Omental fat pad (tissue), 4 donors: Measurements from ENCODE around the gene SLC9A4. TPM values are rescaled to one million over a fixed set of nuclear protein-coding genes. Genes with fewer than 3 reads are reported as not detected.

Experiments
- ATAC-seq: fragments of 150-250 bp; one replicate; pipeline ENCODE4 v1.9.1; 2016; ENCODE audit warnings: mild to moderate bottlenecking, moderate library complexity; ENCODE audit not compliant: low FRiP score
- DNase-seq: peaks from one replicate; pipeline ENCODE4 v3.0.0-alpha.2; 2019; ENCODE audit warnings: low spot score
- total RNA-seq, 4 donors: library from RNA; depleted of rRNA; stranded (reverse); fragments of >200 nt; gene quantifications; one replicate each; pipeline ENCODE4 v1.1.0, GENCODE V29; 2016
- TF ChIP-seq, protein P1 (sequence below), 3 donors: fragments of 450-650 bp; IDR thresholded peaks; one replicate each; pipeline ENCODE4 v1.5.1; 2016 to 2017; ENCODE audit warnings: antibody characterized with exemption in 3 of 3, mild to moderate bottlenecking in 3 of 3, moderate library complexity in 2 of 3

SLC9A4 gene
- total RNA-seq, 4 donors from 2014 or later, result not detected

GRCh38 chr2:102484310-102485061 is 11.5 kb downstream of the SLC9A4 start:
- no peak for DNase-seq
- ATAC-seq, result no peak
- TF ChIP-seq, protein P1, sequence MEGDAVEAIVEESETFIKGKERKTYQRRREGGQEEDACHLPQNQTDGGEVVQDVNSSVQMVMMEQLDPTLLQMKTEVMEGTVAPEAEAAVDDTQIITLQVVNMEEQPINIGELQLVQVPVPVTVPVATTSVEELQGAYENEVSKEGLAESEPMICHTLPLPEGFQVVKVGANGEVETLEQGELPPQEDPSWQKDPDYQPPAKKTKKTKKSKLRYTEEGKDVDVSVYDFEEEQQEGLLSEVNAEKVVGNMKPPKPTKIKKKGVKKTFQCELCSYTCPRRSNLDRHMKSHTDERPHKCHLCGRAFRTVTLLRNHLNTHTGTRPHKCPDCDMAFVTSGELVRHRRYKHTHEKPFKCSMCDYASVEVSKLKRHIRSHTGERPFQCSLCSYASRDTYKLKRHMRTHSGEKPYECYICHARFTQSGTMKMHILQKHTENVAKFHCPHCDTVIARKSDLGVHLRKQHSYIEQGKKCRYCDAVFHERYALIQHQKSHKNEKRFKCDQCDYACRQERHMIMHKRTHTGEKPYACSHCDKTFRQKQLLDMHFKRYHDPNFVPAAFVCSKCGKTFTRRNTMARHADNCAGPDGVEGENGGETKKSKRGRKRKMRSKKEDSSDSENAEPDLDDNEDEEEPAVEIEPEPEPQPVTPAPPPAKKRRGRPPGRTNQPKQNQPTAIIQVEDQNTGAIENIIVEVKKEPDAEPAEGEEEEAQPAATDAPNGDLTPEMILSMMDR (IDR thresholded peaks at IDR 0.05), result no peak

DNA sequence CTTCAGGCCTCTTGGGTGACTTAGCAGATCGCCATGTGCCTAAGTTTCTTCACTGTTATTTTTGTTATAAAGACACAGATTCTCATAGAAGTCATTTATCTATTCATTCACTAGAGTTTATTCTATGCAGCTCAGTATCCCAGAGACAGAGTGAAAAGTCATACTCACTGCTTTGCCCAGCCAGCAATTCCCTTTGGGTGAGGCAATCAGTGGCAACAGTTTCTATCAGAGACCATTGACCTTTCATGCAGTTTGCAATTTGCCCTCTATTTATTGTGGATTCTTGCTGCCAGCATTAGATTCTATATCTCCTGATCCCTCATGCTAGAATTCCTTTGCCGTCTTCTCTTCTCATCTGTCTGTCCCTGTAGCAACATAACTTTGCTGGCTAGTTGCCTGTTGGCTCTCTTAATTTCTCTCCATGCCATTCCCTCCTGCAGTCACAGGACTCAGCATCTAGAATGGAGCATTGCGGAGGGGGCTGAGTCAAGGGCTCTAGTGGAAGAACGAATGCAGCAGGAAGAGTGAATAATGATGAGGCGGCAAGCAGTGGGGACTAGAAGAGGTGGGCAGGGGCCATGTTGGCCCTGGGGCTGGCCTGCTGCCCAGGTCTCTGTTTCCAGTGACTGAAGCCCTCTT is 12.2 kb downstream of the SLC9A4 start:
- TF ChIP-seq, protein P1 (IDR thresholded peaks at IDR 0.05), result no peak
- ATAC-seq (no peak), DNase-seq (no peak)

- TF ChIP-seq, protein P1 (IDR thresholded peaks at IDR 0.05), result no peak
- DNase-seq (no peak), ATAC-seq (no peak)
Observed at GRCh38 chr2:102486941-102487702, 14.1 kb downstream of the SLC9A4 start.

DNA sequence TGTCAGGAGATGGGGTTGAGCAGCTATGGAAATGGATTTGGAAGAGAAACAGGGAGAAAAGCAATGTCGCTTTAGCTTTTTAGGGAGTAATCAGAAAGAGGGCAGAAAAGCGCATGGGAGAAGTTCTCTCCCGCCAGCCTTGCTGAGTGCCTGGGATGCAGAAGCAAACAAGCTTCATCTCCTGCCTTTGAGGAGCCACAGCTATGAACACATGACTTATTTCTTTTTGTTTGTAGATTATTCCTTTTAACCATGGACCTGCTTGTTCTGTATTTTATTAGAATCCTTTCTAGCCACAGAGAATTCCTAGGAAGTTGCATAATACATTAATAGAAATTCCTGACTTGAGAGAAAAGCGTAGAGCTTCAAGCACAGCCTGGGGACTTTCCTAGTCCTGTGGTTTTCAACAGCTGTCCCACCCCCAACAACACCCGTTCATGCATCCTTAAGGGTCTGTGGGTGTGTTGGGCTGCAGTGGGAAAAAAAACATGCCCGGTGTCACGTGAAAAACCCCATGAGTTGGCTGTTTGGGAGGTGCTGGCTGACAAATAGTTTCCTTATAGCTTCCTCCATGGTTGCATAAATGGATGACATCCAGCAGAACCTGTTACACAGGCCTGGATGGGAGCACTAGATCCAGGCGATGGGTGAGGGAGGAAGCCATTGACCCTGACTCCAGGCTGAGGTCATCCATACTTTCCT is 14.9 kb downstream of the SLC9A4 start:
- ATAC-seq (no peak), DNase-seq (no peak)
- TF ChIP-seq, protein P1 (IDR thresholded peaks at IDR 0.05), result no peak

GRCh38 chr2:102489646-102490045 is 16.6 kb downstream of the SLC9A4 start:
- ATAC-seq (no peak), DNase-seq (no peak)
- TF ChIP-seq, protein P1 (IDR thresholded peaks at IDR 0.05), result no peak

DNA sequence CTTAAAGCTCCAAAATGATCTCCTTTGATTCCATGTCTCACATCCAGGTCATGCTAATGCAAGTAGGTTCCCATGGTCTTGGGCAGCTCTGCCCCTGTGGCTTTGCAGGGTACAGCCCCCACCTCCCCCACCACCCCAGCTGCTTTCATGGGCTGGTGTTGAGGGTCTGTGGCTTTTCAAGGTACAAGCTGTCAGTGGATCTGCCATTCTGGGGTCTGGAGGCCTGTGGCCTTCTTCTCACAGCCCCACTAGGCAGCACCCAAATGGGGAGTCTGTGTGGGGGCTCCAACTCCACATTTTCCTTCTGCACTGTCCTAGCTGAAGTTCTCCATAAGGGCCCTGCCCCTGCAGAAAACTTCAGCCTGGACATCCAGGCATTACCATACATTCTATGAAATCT is 19.0 kb downstream of the SLC9A4 start:
- no peak for DNase-seq
- TF ChIP-seq, protein P1 (IDR thresholded peaks at IDR 0.05), result no peak
- ATAC-seq, result no peak
